HG03175 (cell line): ENCODE results near the gene RAP1B.

Experiments used
- ATAC-seq: cut with Tn5 transposase; IDR thresholded peaks from one replicate; pipeline ENCODE4 v1.9.1; 2021; ENCODE audit warnings: mild to moderate bottlenecking, moderate library complexity; ENCODE audit not compliant: unreplicated experiment

The RAP1B gene

DNA sequence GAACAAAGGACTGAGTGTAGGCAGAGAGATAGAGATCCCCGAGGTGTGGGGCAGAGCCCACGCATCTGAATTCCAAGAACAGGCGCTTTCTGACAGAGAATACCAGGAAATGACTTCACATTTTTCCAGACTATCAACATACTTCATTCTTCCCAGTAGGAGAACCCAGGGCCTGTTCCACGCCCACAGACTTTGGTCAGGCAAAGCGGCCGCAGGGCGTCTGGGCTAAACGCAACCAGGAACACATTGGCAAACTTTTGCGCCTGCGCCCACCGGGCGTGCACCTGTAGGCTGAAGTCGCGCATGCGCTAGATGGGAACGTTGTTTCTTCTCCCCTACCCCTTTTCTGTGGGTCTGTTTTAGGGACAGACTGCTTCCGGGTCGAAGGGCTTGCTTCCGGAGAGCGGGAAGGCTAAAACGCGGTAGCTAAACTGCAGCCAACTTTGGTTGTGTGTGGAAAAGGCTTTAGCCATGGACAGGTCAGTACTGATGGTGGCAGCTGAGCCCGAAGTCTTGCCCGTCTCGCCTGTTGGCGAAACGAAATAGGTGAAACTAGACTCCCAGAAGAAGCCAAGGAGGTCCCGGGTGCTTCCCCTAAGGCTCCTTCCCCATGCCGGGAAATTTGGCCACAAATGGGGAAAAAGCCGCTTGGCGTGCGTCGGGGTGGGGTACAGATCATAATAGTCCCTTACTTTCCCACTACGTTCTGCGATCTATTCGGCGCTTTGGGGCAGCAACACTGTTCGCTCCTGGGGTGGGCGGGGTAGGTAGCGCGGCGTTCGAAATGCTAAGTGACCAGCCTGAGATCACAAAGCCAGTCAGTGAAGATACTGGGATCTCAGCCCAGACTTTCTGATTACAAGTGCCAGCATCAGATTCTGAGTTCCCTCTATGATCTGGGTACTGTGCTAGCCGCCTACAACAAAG lies 76.2 kb downstream of the RAP1B start, which contains the start of gene NUP107:
Gene NUP107 (plus strand): TSS at position 384 of the 927 bp plus-strand sequence. CDS start 88 bp downstream, at position 472.
- ATAC-seq, result peak; percentile 97

DNA sequence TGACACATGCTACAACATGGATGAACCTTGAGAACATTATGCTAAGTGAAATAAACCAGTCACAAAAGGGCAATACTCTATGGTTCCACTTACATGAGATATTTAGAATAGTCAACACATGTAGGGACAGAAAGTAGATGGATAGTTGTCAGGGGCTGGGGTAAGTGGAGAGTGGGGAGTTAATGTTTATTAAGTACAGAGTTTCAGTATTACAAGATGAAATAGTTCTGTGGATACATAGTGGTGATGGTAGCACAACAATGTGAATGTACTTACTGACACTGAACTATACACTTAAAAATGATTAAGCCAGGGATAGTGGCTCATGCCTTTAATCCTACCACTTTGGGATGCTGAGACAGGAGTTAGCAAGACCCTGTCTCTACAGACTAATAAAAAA lies 84.8 kb downstream of the RAP1B start:
- ATAC-seq, result no peak

GRCh38 chr12:68699486-68699885 lies 88.8 kb downstream of the RAP1B start:
- no peak for ATAC-seq
